Measurements from ENCODE around the gene PKP2. TPM values are rescaled to one million over a fixed set of nuclear protein-coding genes. Genes with fewer than 3 reads are reported as not detected.

Gene PKP2
- total and polyA plus RNA-seq, 2 of the 8 experiments (the other 6 are each of a cell fraction or from before 2014, with no cell fraction given): 9.6 to 44.8 TPM

GRCh38 chr12:32863128-32863527, 33.4 kb downstream of the PKP2 start:
- peaks cover 0 to 6% (median 0%) of the 10 kb centered on the region in 4 experiments; a peak in 1 of 8 replicates for H3K36me3 ChIP-seq (ENCODE audit: control insufficient read depth in 2 of 4, insufficient read depth in 4 of 4, low read length in 3 of 4)
- FAIRE-seq (no peak), DNase-seq (ENCODE audit: low read depth in 1 of 2, low spot score in 2 of 2) (no peak)
- H2BK120ac ChIP-seq (replicated peaks; ENCODE audit: low read depth, low read length): no peak overlapping the region
- H2BK12ac ChIP-seq (ENCODE audit: low read depth, low read length): no peak overlapping the region
- H2AK5ac ChIP-seq (ENCODE audit: low read depth, low read length): no peak overlapping the region
- H3K23me2 ChIP-seq (ENCODE audit: low read depth, low read length): no peaks in the 10 kb centered on the region
- H3K79me2 ChIP-seq (ENCODE audit: control insufficient read depth in 1 of 2, insufficient read depth in 2 of 2, low read length in 2 of 2): no peaks in the 10 kb centered on the region; a peak in 1 of 4 replicates
- no peak overlapping the region for H4K5ac ChIP-seq (ENCODE audit: insufficient read length, low read depth, low read length)
- no peak overlapping the region for H2AFZ ChIP-seq (ENCODE audit: low read length)
- ChIA-PET POLR2A (ENCODE audit: partially characterized antibody) (no interaction called here), CTCF (ENCODE audit: partially characterized antibody) (no interaction called here)
- H3K23ac ChIP-seq (ENCODE audit: insufficient read length): no peak overlapping the region
- no peak overlapping the region for H3K14ac ChIP-seq (ENCODE audit: insufficient read length)
- no peaks in the 10 kb centered on the region for H4K20me1 ChIP-seq (replicated peaks in 1 of 2; ENCODE audit: control insufficient read depth in 1 of 2, insufficient read depth in 2 of 2, low read length in 2 of 2)
- no peak overlapping the region for H2BK15ac ChIP-seq (ENCODE audit: low read length)
- H3K79me1 ChIP-seq (ENCODE audit: low read depth, low read length): no peaks in the 10 kb centered on the region; the same call in 1 of the 2 replicates
- H4K8ac ChIP-seq (ENCODE audit: extremely low read depth, insufficient read depth, low read length): no peak overlapping the region
- H3K4me3 ChIP-seq (ENCODE audit: extremely low read depth in 1 of 4, insufficient read depth in 2 of 4, low read depth in 3 of 4, low read length in 4 of 4): no peak overlapping the region
- 0 out of 7 replicates have a peak, but pooled peaks cover 0 to 3% (median 0%) of the 10 kb centered on the region in 4 experiments for H3K4me1 ChIP-seq (replicated peaks in 1 of 4; ENCODE audit: control insufficient read depth in 3 of 4, insufficient read depth in 4 of 4, low read length in 3 of 4)
- no peak overlapping the region for H2BK5ac ChIP-seq (ENCODE audit: low read depth, low read length)
- H3K4me2 ChIP-seq (ENCODE audit: insufficient read depth in 1 of 2, low read depth in 2 of 2, low read length in 2 of 2): no peak overlapping the region
- H3K56ac ChIP-seq (replicated peaks; ENCODE audit: insufficient read length, low read depth, low read length): no peak overlapping the region
- no peaks in the 10 kb centered on the region for H3K27me3 ChIP-seq (replicated peaks in 1 of 4; ENCODE audit: control insufficient read depth in 3 of 4, extremely low read depth in 1 of 4, insufficient read depth in 3 of 4, low read length in 3 of 4)
- H3K9ac ChIP-seq (replicated peaks in 1 of 4; ENCODE audit: extremely low read depth in 1 of 4, low read depth in 3 of 4, low read length in 3 of 4): no peak overlapping the region
- no peak overlapping the region for H3K27ac ChIP-seq (ENCODE audit: low read depth, low read length)
- 91% methylated on average over 7 of the region's 7 CpGs; no CpG with 5 or more reads in 1 of the 2 experiments for WGBS, 2 experiments (ENCODE audit: extremely low coverage in 1 of 2, insufficient coverage in 1 of 2, insufficient read length in 1 of 2, insufficient replicate concordance in 2 of 2, low coverage in 1 of 2, low lambda C conversion rate in 2 of 2, missing lambda C conversion rate in 1 of 2)
- no peak overlapping the region for H3K18ac ChIP-seq (ENCODE audit: extremely low read depth, low read length)
- no peak overlapping the region for H3K4ac ChIP-seq (replicated peaks; ENCODE audit: insufficient read length, low read depth, low read length)
- H4K91ac ChIP-seq (replicated peaks; ENCODE audit: insufficient read length, low read length): no peak overlapping the region
- no peaks in the 10 kb centered on the region for H3K9me3 ChIP-seq (ENCODE audit: insufficient read depth in 2 of 2, low read depth in 1 of 2, low read length in 1 of 2)
- no peak overlapping the region for H2BK20ac ChIP-seq (ENCODE audit: low read length)
- TF ChIP-seq TAF1 (IDR thresholded peaks at IDR 0.05; ENCODE audit: low read depth, low read length): no peak
- TF ChIP-seq USF2 (IDR thresholded peaks at IDR 0.05; ENCODE audit: low read length): no peak
- TF ChIP-seq SUZ12 (IDR thresholded peaks at IDR 0.05; ENCODE audit: low read length): no peak
- no peak for TF ChIP-seq TEAD4 (IDR thresholded peaks at IDR 0.05; ENCODE audit: low read depth, low read length)
- no peak for TF ChIP-seq GABPA (IDR thresholded peaks at IDR 0.05; ENCODE audit: borderline replicate concordance, insufficient read depth, low read length)
- TF ChIP-seq BRCA1 (IDR thresholded peaks at IDR 0.05; ENCODE audit: low read depth, low read length): no peak
- no peak for TF ChIP-seq SRF (IDR thresholded peaks at IDR 0.05; ENCODE audit: low read depth, low read length)
- no peak for TF ChIP-seq RFX5 (IDR thresholded peaks at IDR 0.05; ENCODE audit: borderline replicate concordance, low read depth, low read length)
- no peak for TF ChIP-seq CTCF (IDR thresholded peaks at IDR 0.05; ENCODE audit: control extremely low read depth in 1 of 3, insufficient read depth in 1 of 3, low read depth in 1 of 3, low read length in 3 of 3)
- no peak for TF ChIP-seq HDAC6 (IDR thresholded peaks at IDR 0.05; ENCODE audit: low read depth, low read length)
- no peak for TF ChIP-seq JUN (IDR thresholded peaks at IDR 0.05; ENCODE audit: low read depth, low read length)
